GM10248 (cell line): ENCODE data around the gene TNNT3.

Source experiments
- CTCF ChIA-PET: fragments of 300-600 bp; sonication (Branson Sonifier 250); formaldehyde crosslinking; extraction: SDS; loops from one replicate; lab custom pipeline; 2021; ENCODE audit warnings: antibody characterized with exemption; lab: Yijun Ruan, JAX
- POLR2A ChIA-PET: fragments of 350-650 bp; sonication (Branson Sonifier 250); formaldehyde crosslinking; extraction: SDS; loops from one replicate; lab custom pipeline; 2020; ENCODE audit warnings: antibody characterized with exemption; lab: Yijun Ruan, JAX
- DNase-seq: peaks from one replicate; pipeline ENCODE4 v3.0.0; 2012; ENCODE audit errors: extremely low spot score
- CTCF ChIP-seq: IDR thresholded peaks from 2 replicates; pipeline ENCODE4 v1.5.1; 2012; ENCODE audit warnings: mild to moderate bottlenecking, low read depth; ENCODE audit errors: extremely low read depth, missing control alignments, control extremely low read depth

TNNT3 gene

GRCh38 chr11:1929621-1930461 is 10.3 kb downstream of the TNNT3 start:
- CTCF ChIA-PET = interaction anchor here (0.7 to 0.9 kb wide), 2 partner anchors 48 to 236 kb away, joined by 3 read pairs; no protein-coding TSS in a partner anchor
- TF ChIP-seq CTCF = no peak
- POLR2A ChIA-PET = no interaction called here
- DNase-seq = no peak

- no peak for DNase-seq
- ChIA-PET CTCF (interaction anchor here (0.7 to 0.9 kb wide), 2 partner anchors 48 to 236 kb away, joined by 3 read pairs; no protein-coding TSS in a partner anchor), POLR2A (no interaction called here)
- TF ChIP-seq CTCF = no peak
These were observed 10.9 kb downstream of the TNNT3 start for GRCh38 chr11:1930462-1930830.

- no peak for TF ChIP-seq CTCF
- CTCF ChIA-PET = no interaction called here
- DNase-seq = no peak
- POLR2A ChIA-PET = interaction anchor here (0.6 to 0.7 kb wide), 2 partner anchors 69 to 1113 kb away, joined by 3 to 8 read pairs; no protein-coding TSS in a partner anchor
These were observed 12.0 kb downstream of the TNNT3 start for GRCh38 chr11:1931341-1932104.

- no peak for TF ChIP-seq CTCF
- ChIA-PET POLR2A (interaction anchor here (0.7 kb wide), 1 partner anchor 68 kb away, joined by 8 read pairs; no protein-coding TSS in a partner anchor), CTCF (no interaction called here)
- DNase-seq = no peak
These were observed 12.6 kb downstream of the TNNT3 start for GRCh38 chr11:1932105-1932480.

GRCh38 chr11:1932681-1933080 is 13.2 kb downstream of the TNNT3 start:
- no peak for DNase-seq
- CTCF ChIA-PET = interaction anchor here (2.0 kb wide), 1 partner anchor 10 kb away, joined by 6 read pairs; no protein-coding TSS in a partner anchor
- TF ChIP-seq CTCF = no peak
- POLR2A ChIA-PET = no interaction called here
